Fibroblast of gingiva (primary cell): ENCODE measurements around the gene ANKS1B.
"Not testable (repeated sequence)": the region's sequence is repeated elsewhere in the genome, so short reads cannot be mapped to it uniquely, and the experiment has no call there.

Experiments used
- DNase-seq: peaks from one replicate; pipeline ENCODE4 v3.0.0-alpha.2; 2011; ENCODE audit warnings: low read depth

Gene ANKS1B

GRCh38 chr12:99984271-99985128, at the start of gene ANKS1B:
TSS of gene ANKS1B (minus strand) at chr12:99984936. CDS start at chr12:99984237, 699 bp downstream.
- DNase-seq = peak; percentile 23

GRCh38 chr12:100031836-100032235, 47.1 kb upstream of the ANKS1B start:
- DNase-seq = peak; percentile 65

GRCh38 chr12:100027671-100028070, 42.9 kb upstream of the ANKS1B start:
- no peak for DNase-seq

GRCh38 chr12:100026241-100026640, 41.5 kb upstream of the ANKS1B start:
- no peak for DNase-seq

- no peak for DNase-seq
Observed at GRCh38 chr12:100024974-100025555, 40.3 kb upstream of the ANKS1B start.

GRCh38 chr12:100020370-100020769, 35.6 kb upstream of the ANKS1B start:
- no peak for DNase-seq

- DNase-seq = no peak
Observed at GRCh38 chr12:100017056-100017455, 32.3 kb upstream of the ANKS1B start.

- not testable (repeated sequence) for DNase-seq
Observed at GRCh38 chr12:100016304-100016703, 31.6 kb upstream of the ANKS1B start.

- not testable (repeated sequence) for DNase-seq
Observed at GRCh38 chr12:100005846-100006245, 21.1 kb upstream of the ANKS1B start.

- no peak for DNase-seq
Observed at GRCh38 chr12:99997806-99998205, 13.1 kb upstream of the ANKS1B start.

- DNase-seq = no peak
Observed at GRCh38 chr12:99996095-99996494, 11.4 kb upstream of the ANKS1B start.

- DNase-seq = no peak
Observed at GRCh38 chr12:99985631-99986030, 895 bp upstream of the ANKS1B start.

GRCh38 chr12:99985129-99985570, 414 bp upstream of the ANKS1B start:
- DNase-seq = no peak

- DNase-seq = no peak
Observed at GRCh38 chr12:99983456-99984258, 1.1 kb downstream of the ANKS1B start.

- DNase-seq = no peak
Observed at GRCh38 chr12:99981639-99982190, 3.0 kb downstream of the ANKS1B start.

GRCh38 chr12:99979471-99979870, 5.3 kb downstream of the ANKS1B start:
- DNase-seq = no peak

- no peak for DNase-seq
Observed at GRCh38 chr12:99978152-99978551, 6.6 kb downstream of the ANKS1B start.

GRCh38 chr12:99977550-99977949, 7.2 kb downstream of the ANKS1B start:
- DNase-seq = peak; percentile 21

- DNase-seq = no peak
Observed at GRCh38 chr12:99976762-99977161, 8.0 kb downstream of the ANKS1B start.

GRCh38 chr12:99975321-99975720, 9.4 kb downstream of the ANKS1B start:
- DNase-seq = no peak

GRCh38 chr12:99974146-99974545, 10.6 kb downstream of the ANKS1B start:
- DNase-seq = no peak

- DNase-seq = no peak
Observed at GRCh38 chr12:99966429-99966828, 18.3 kb downstream of the ANKS1B start.
